Right lobe of liver (tissue), 6 donors: ENCODE results near the gene SLC7A14. TPM values are rescaled to one million over a fixed set of nuclear protein-coding genes. Genes with fewer than 3 reads are reported as not detected.

Experiments
- ATAC-seq, 4 donors: fragments of 200-7000 bp; cut with Tn5 transposase; one replicate each; pipeline ENCODE4 v1.9.1; 2020; ENCODE audit warnings: mild to moderate bottlenecking in 4 of 4, moderate library complexity in 4 of 4
- DNase-seq, 3 donors: peaks; one replicate each; pipeline ENCODE4 v3.0.0-alpha.2; 2020
- H3K27ac ChIP-seq, 3 donors: fragments of 200-600 bp; one replicate each; pipeline ENCODE4 v1.8.0; 2022
- H3K27me3 ChIP-seq, 2 donors: fragments of 200-600 bp; one replicate each; pipeline ENCODE4 v1.8.0; 2022
- H3K36me3 ChIP-seq, 4 donors: fragments of 200-600 bp; sonication (generic) in 1 of 4; one replicate each; pipeline versions ENCODE4 v1.5.1 to v1.8.0; 2017 to 2022; ENCODE audit warnings: control low read depth in 1 of 4
- H3K4me1 ChIP-seq, 4 donors: fragments of 200-600 bp; sonication (generic) in 1 of 4; one replicate each; pipeline versions ENCODE4 v1.5.1 to v1.8.0; 2017 to 2022; ENCODE audit warnings: control low read depth in 1 of 4
- H3K4me3 ChIP-seq, 3 donors: fragments of 200-600 bp; one replicate each; pipeline ENCODE4 v1.8.0; 2022
- H3K9me3 ChIP-seq, 4 donors: fragments of 200-600 bp; sonication (generic) in 1 of 4; one replicate each; pipeline versions ENCODE4 v1.5.1 to v1.8.0; 2017 to 2022; ENCODE audit warnings: control low read depth in 1 of 4
- POLR2A ChIP-seq: fragments of 450-650 bp; IDR thresholded peaks from one replicate; pipeline ENCODE4 v1.6.1; 2017; ENCODE audit warnings: antibody characterized with exemption, mild to moderate bottlenecking
- WGBS: methylation state at CpG from one replicate; pipeline ENCODE4 v1.1.6; 2018; ENCODE audit warnings: low coverage, low lambda C conversion rate; ENCODE audit not compliant: insufficient coverage; ENCODE audit errors: missing lambda C conversion rate; 5-methylcytosine and 5-hydroxymethylcytosine counted together
- intact Hi-C, 2 donors: fragments of 100-400 bp; cut with DNase I; formaldehyde crosslinking; loops; one replicate each; pipeline versions ENCODE4 v1.11.2 to v1.14.1; 2022
- total RNA-seq, 6 experiments: library from RNA; depleted of rRNA in 2 of 6; stranded (reverse); fragments of >200 nt in 2 of 6; fragmentation: NEBNext Ultra II Directional in 3 of 6; extraction: Animal tissue kit (Norgen Biotek cat#: 25700) in 3 of 6; gene quantifications; one replicate each; pipeline versions ENCODE4 v1.1.0 to v1.2.4, GENCODE V29; 2016 to 2023
- TF ChIP-seq, protein P1 (sequence below), 4 donors: fragments of 200-600 bp in 3 of 4; fragments of 450-650 bp in 1 of 4; IDR thresholded peaks; one replicate each; pipeline versions ENCODE4 v1.5.1 to v1.8.0; 2016 to 2022; ENCODE audit warnings: antibody characterized with exemption in 4 of 4, mild to moderate bottlenecking in 2 of 4
- donor health status: DM: no; HTN: yes; CAD: no.
- donor health status: DM: no; HTN: no; CAD: no.
- donor health status: DM: no; HTN: no; CAD: no.
- donor health status: DM: no; HTN: yes; CAD: no.
- donor health status: DM: no; HTN: yes; CAD: no.

The SLC7A14 gene
- total RNA-seq, 6 experiments from 2014 or later: 0.05 to 0.11 TPM; not detected in 4

DNA sequence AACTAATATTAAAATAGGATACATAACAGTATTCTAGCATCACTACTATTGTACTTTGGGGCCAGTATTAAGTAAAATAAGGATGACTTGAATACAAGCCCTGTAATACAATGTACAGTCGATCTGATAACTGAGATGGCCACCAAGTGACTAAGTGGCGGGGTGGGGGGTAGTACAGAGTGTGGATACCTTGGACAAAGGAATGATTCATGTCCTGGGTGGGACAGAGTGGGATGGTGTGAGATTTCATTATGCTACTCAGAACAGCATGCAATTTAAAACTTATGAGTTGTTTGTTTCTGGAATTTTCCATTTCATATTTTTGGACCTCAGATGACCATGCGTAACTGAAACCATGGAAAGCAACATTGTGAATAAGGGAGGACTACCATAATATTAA, 46.0 kb downstream of the SLC7A14 start:
- no peak for DNase-seq
- H3K4me3 ChIP-seq: no peak overlapping the region
- intact Hi-C loops: no loop called here
- no peaks in the 10 kb centered on the region for H3K27me3 ChIP-seq
- H3K36me3 ChIP-seq: no peaks in the 10 kb centered on the region
- no peaks in the 10 kb centered on the region for H3K4me1 ChIP-seq
- ATAC-seq: no peak
- 83% methylated on average over 3 of the region's 3 CpGs for WGBS
- H3K27ac ChIP-seq: no peak overlapping the region
- no peaks in the 10 kb centered on the region for H3K9me3 ChIP-seq
- TF ChIP-seq, protein P1, sequence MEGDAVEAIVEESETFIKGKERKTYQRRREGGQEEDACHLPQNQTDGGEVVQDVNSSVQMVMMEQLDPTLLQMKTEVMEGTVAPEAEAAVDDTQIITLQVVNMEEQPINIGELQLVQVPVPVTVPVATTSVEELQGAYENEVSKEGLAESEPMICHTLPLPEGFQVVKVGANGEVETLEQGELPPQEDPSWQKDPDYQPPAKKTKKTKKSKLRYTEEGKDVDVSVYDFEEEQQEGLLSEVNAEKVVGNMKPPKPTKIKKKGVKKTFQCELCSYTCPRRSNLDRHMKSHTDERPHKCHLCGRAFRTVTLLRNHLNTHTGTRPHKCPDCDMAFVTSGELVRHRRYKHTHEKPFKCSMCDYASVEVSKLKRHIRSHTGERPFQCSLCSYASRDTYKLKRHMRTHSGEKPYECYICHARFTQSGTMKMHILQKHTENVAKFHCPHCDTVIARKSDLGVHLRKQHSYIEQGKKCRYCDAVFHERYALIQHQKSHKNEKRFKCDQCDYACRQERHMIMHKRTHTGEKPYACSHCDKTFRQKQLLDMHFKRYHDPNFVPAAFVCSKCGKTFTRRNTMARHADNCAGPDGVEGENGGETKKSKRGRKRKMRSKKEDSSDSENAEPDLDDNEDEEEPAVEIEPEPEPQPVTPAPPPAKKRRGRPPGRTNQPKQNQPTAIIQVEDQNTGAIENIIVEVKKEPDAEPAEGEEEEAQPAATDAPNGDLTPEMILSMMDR (IDR thresholded peaks at IDR 0.05): no peak
- no peak for TF ChIP-seq POLR2A

DNA sequence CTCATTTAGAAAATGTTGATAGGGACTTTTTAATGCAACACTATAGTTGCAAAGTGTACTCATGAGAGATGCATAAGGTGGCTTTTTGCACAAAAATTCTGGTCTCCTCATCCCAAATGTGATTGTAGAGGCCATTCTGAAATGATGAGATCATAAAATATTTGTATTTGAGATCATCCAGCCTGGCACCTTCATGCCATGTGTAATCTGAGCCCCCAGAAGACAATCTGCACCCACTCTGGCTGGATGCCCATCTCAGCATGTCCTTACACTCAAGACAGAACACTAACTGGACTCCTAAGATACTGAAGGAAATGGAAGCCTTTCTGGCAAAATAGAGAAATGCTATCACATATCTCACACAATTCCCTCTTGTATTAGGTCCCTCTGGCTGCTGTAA, 49.2 kb downstream of the SLC7A14 start:
- H3K9me3 ChIP-seq: no peaks in the 10 kb centered on the region
- H3K27me3 ChIP-seq: no peaks in the 10 kb centered on the region
- H3K4me3 ChIP-seq: no peak overlapping the region
- intact Hi-C loops: no loop called here
- TF ChIP-seq, protein P1 (IDR thresholded peaks at IDR 0.05): no peak
- TF ChIP-seq POLR2A: no peak
- no peaks in the 10 kb centered on the region for H3K36me3 ChIP-seq
- ATAC-seq: no peak
- no peaks in the 10 kb centered on the region for H3K4me1 ChIP-seq
- no peak overlapping the region for H3K27ac ChIP-seq
- no peak for DNase-seq

DNA sequence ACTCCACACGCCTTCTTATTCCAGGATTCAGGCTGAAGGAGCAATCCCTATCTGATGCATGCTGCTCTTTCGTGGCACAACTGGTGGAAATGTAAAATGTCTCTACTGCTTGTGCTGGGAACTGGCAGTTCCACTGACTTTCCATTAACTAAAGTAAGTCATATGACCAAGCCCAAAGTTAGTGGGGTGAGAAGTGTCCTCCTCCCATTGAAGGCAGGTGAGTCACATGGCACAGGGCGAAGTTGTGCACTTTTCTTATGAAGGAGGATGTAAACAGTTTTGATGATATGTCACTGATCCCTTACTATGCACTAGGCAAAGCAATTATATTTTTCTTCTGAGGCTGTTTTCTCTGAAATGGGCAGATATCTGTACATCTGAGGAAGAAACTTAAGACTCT, 51.6 kb downstream of the SLC7A14 start:
- DNase-seq (no peak), ATAC-seq (no peak)
- WGBS: 76% methylated on average over 2 of the region's 3 CpGs
- H3K27ac ChIP-seq: no peak overlapping the region
- intact Hi-C loops: no loop called here
- no peaks in the 10 kb centered on the region for H3K27me3 ChIP-seq
- no peak for TF ChIP-seq POLR2A
- TF ChIP-seq, protein P1 (IDR thresholded peaks at IDR 0.05): no peak
- H3K36me3 ChIP-seq: no peaks in the 10 kb centered on the region
- H3K4me1 ChIP-seq: no peaks in the 10 kb centered on the region
- no peaks in the 10 kb centered on the region for H3K9me3 ChIP-seq
- H3K4me3 ChIP-seq: no peak overlapping the region

DNA sequence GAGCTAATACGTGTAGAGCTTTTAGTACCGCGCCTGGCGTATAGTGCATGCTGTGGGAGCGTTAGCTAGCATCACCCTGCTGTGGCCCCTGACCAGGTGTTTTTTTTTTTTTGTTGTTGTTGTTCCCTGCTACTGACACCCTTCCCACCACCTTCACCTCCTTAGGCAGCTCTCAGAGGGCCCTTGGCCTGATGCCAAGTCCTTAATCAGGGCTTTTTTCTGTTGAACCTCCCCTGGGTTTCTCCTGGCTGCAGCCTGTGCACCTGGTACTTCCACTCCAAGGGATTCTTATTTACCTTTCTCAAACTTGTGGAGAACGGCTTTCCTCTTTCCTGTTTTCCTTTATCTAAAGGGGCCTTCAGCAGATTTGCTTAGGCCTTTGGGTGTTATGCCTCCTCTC, 53.3 kb downstream of the SLC7A14 start:
- Histone ChIP-seq H3K9me3 (no peaks in the 10 kb centered on the region), H3K27me3 (no peaks in the 10 kb centered on the region), H3K36me3 (no peaks in the 10 kb centered on the region), H3K4me1 (no peaks in the 10 kb centered on the region), H3K4me3 (no peak overlapping the region), H3K27ac (no peak overlapping the region)
- intact Hi-C loops: no loop called here
- TF ChIP-seq, protein P1 (IDR thresholded peaks at IDR 0.05): no peak
- no peak for TF ChIP-seq POLR2A
- WGBS: 86% methylated on average over 6 of the region's 6 CpGs
- DNase-seq (no peak), ATAC-seq (no peak)

DNA sequence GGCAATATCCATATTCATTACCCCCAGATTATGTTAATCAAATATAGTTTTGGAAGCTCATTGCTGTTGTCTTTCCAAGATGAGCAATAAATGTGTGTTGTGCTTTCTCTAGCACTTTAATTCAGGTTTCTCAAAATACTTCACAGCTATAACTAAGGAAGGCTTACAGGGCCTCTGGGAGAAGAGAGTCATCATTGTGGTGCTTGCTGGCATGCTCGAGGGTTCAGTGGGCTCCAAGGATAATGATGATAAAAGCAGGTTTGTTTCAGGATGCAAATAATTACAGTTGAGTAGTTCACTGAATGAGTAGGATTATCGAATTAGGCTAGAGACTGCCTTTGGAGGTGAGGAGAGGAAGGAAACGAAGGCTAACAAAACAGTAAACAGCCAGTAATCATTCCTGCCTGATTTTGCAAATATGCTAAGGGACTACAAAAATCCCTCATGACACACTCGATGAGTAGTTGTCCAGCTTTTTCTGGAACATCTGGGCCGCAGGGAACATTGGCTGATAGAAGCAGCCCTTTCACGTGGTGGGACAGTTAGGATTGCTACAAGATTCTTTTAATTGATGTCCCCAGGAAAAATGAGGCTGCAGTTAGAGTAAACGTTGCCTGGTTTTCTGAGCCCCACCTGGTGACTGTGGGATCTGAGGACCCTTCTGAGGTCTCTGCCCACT, 54.1 kb downstream of the SLC7A14 start:
- no peaks in the 10 kb centered on the region for H3K27me3 ChIP-seq
- WGBS: 58% methylated on average over 4 of the region's 7 CpGs
- H3K36me3 ChIP-seq: no peaks in the 10 kb centered on the region
- ATAC-seq (no peak), DNase-seq (no peak)
- TF ChIP-seq POLR2A: no peak
- TF ChIP-seq, protein P1 (IDR thresholded peaks at IDR 0.05): no peak
- intact Hi-C loops: no loop called here
- H3K27ac ChIP-seq: no peak overlapping the region
- no peaks in the 10 kb centered on the region for H3K9me3 ChIP-seq
- H3K4me1 ChIP-seq: no peaks in the 10 kb centered on the region
- no peak overlapping the region for H3K4me3 ChIP-seq
